Endothelial cell of umbilical vein (primary cell): Measurements from ENCODE around the gene ZDHHC9.

Experiments used
- CTCF ChIP-seq, 2 donors: IDR thresholded peaks; 1 replicate in 1 of 2; 2 replicates in 1 of 2; pipeline ENCODE4 v1.5.1; 2011; ENCODE audit warnings: low read length in 2 of 2, mild to moderate bottlenecking in 2 of 2, moderate library complexity in 2 of 2, control low read depth in 1 of 2, inconsistent platforms in 1 of 2, low read depth in 1 of 2; ENCODE audit not compliant: insufficient read depth in 1 of 2; ENCODE audit errors: extremely low read depth in 1 of 2
- EZH2 ChIP-seq: IDR thresholded peaks from 2 replicates; pipeline ENCODE4 v1.6.1; 2012; ENCODE audit warnings: borderline replicate concordance, low read depth, mild to moderate bottlenecking, moderate library complexity, low read length, inconsistent platforms; ENCODE audit not compliant: severe bottlenecking
- GATA2 ChIP-seq: IDR thresholded peaks from 2 replicates; pipeline ENCODE4 v1.7.0; 2011; ENCODE audit warnings: low read depth, mild to moderate bottlenecking, moderate library complexity, mixed read lengths, low read length; ENCODE audit not compliant: insufficient read length, insufficient read depth
- JUN ChIP-seq: IDR thresholded peaks from 2 replicates; pipeline ENCODE4 v1.6.1; 2011; ENCODE audit warnings: borderline replicate concordance, low read depth; ENCODE audit not compliant: insufficient read length, insufficient read depth
- POLR2A ChIP-seq: IDR thresholded peaks from 2 replicates; pipeline ENCODE4 v1.6.1; 2012; ENCODE audit warnings: low read depth, mild to moderate bottlenecking, control low read depth, low read length
- POLR2AphosphoS5 ChIP-seq: IDR thresholded peaks from 2 replicates; pipeline ENCODE4 v1.6.1; 2012; ENCODE audit warnings: low read depth, mild to moderate bottlenecking, control low read depth, low read length, moderate library complexity; ENCODE audit not compliant: insufficient read depth
- TF ChIP-seq, protein P1 (sequence below): IDR thresholded peaks from 2 replicates; pipeline ENCODE4 v1.6.1; 2011; ENCODE audit not compliant: insufficient read depth, insufficient read length

- TF ChIP-seq CTCF (IDR thresholded peaks at IDR 0.05; ENCODE audit: extremely low read depth in 1 of 2, insufficient read depth in 1 of 2, low read depth in 1 of 2, low read length in 2 of 2) (no peak), POLR2A (no peak), EZH2 (no peak), POLR2AphosphoS5 (no peak), JUN (no peak), GATA2 (no peak)
- TF ChIP-seq, protein P1, sequence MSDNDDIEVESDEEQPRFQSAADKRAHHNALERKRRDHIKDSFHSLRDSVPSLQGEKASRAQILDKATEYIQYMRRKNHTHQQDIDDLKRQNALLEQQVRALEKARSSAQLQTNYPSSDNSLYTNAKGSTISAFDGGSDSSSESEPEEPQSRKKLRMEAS, result no peak
Observed at GRCh38 chrX:129768586-129769466, 74.9 kb downstream of the ZDHHC9 start.
